Endothelial cell of umbilical vein (primary cell): Measurements from ENCODE around the gene SYNGR4. TPM values are rescaled to one million over a fixed set of nuclear protein-coding genes. Genes with fewer than 3 reads are reported as not detected.

Experiments used
- BruUV-seq: library from RNA; stranded (reverse); fragments of 400-500 nt; replicated peaks from 2 replicates; lab custom pipeline; 2021; lab: Mats Ljungman, UMichigan
- CTCF ChIA-PET: fragments of 300-600, 350-600 bp; sonication (Branson Sonifier 250); formaldehyde crosslinking; loops from one replicate; lab custom pipeline; 2021; ENCODE audit warnings: antibody characterized with exemption, inconsistent platforms; lab: Charles Lee
- POLR2A ChIA-PET: fragments of 300-600, 350-600 bp; sonication (Branson Sonifier 250); formaldehyde crosslinking; loops from one replicate; lab custom pipeline; 2021; ENCODE audit warnings: antibody characterized with exemption, inconsistent platforms; lab: Charles Lee
- DNase-seq: peaks from one replicate; pipeline ENCODE4 v3.0.0-alpha.2; 2011; ENCODE audit warnings: low read depth, low spot score
- FAIRE-seq: peaks from 2 replicates; lab custom pipeline; 2011; peaks lifted over from hg19 to GRCh38; lab: Jason Lieb, UNC
- H2AFZ ChIP-seq: 2 replicates; pipeline ENCODE4 v1.6.0; 2012; ENCODE audit warnings: low read depth, low read length, control low read depth, inconsistent platforms
- H3K27ac ChIP-seq: 2 replicates; pipeline ENCODE4 v1.5.1; 2011; ENCODE audit warnings: low read depth, mild to moderate bottlenecking, control low read depth, low read length, moderate library complexity; ENCODE audit not compliant: insufficient read depth
- H3K27me3 ChIP-seq, 2 experiments: 2 replicates each; pipeline versions ENCODE4 v1.6.0 to v1.6.1; 2011; ENCODE audit warnings: low read length in 2 of 2, mixed read lengths in 1 of 2; ENCODE audit not compliant: control insufficient read depth in 2 of 2, insufficient read depth in 2 of 2
- H3K36me3 ChIP-seq, 2 experiments: 2 replicates in 1 of 2; 3 replicates in 1 of 2; pipeline ENCODE4 v1.5.1; 2011; ENCODE audit warnings: low read length in 2 of 2, mild to moderate bottlenecking in 1 of 2, moderate library complexity in 1 of 2; ENCODE audit not compliant: control insufficient read depth in 2 of 2, insufficient read depth in 2 of 2; ENCODE audit errors: extremely low read depth in 1 of 2
- H3K4me1 ChIP-seq: 3 replicates; pipeline ENCODE4 v1.5.1; 2011; ENCODE audit warnings: mild to moderate bottlenecking, low read length; ENCODE audit not compliant: control insufficient read depth, insufficient read depth; ENCODE audit errors: extremely low read depth
- H3K4me2 ChIP-seq: 2 replicates; pipeline ENCODE4 v1.6.1; 2011; ENCODE audit warnings: low read length, control low read depth, mixed read lengths; ENCODE audit not compliant: insufficient read depth
- H3K4me3 ChIP-seq, 3 experiments: fragments of 200-600 bp in 1 of 3; sonication (generic), shearing (Covaris generic) in 1 of 3; replicated peaks in 1 of 3; 2 replicates each; pipeline ENCODE4 v1.5.1; 2011 to 2016; ENCODE audit warnings: control low read depth in 3 of 3, low read length in 3 of 3, mild to moderate bottlenecking in 2 of 3, inconsistent platforms in 1 of 3, low read depth in 1 of 3, moderate library complexity in 1 of 3; ENCODE audit not compliant: insufficient read depth in 1 of 3
- H3K79me2 ChIP-seq: 2 replicates; pipeline ENCODE4 v1.6.0; 2012; ENCODE audit warnings: low read length, inconsistent platforms; ENCODE audit not compliant: control insufficient read depth, insufficient read depth
- H3K9ac ChIP-seq: replicated peaks from 2 replicates; pipeline ENCODE3; 2011; ENCODE audit warnings: low read length, control low read depth; ENCODE audit not compliant: insufficient read depth; ENCODE audit errors: extremely low read depth
- H3K9me1 ChIP-seq: replicated peaks from 3 replicates; pipeline ENCODE4 v1.6.0; 2011; ENCODE audit warnings: mild to moderate bottlenecking, low read length; ENCODE audit not compliant: control insufficient read depth, insufficient read depth; ENCODE audit errors: extremely low read depth
- H3K9me3 ChIP-seq: replicated peaks from 2 replicates; pipeline ENCODE4 v1.5.1; 2012; ENCODE audit warnings: low read length, inconsistent platforms; ENCODE audit not compliant: control insufficient read depth, insufficient read depth
- H4K20me1 ChIP-seq: replicated peaks from 2 replicates; pipeline ENCODE3; 2011; ENCODE audit warnings: mild to moderate bottlenecking, low read length; ENCODE audit not compliant: control insufficient read depth, insufficient read depth; ENCODE audit errors: extremely low read depth
- CTCF ChIP-seq, 2 donors: IDR thresholded peaks; 1 replicate in 1 of 2; 2 replicates in 1 of 2; pipeline ENCODE4 v1.5.1; 2011; ENCODE audit warnings: low read length in 2 of 2, mild to moderate bottlenecking in 2 of 2, moderate library complexity in 2 of 2, control low read depth in 1 of 2, inconsistent platforms in 1 of 2, low read depth in 1 of 2; ENCODE audit not compliant: insufficient read depth in 1 of 2; ENCODE audit errors: extremely low read depth in 1 of 2
- EZH2 ChIP-seq: IDR thresholded peaks from 2 replicates; pipeline ENCODE4 v1.6.1; 2012; ENCODE audit warnings: borderline replicate concordance, low read depth, mild to moderate bottlenecking, moderate library complexity, low read length, inconsistent platforms; ENCODE audit not compliant: severe bottlenecking
- FOS ChIP-seq: IDR thresholded peaks from 2 replicates; pipeline ENCODE4 v1.6.1; 2011; ENCODE audit warnings: mild to moderate bottlenecking, low read length, moderate library complexity, borderline replicate concordance; ENCODE audit not compliant: insufficient read depth
- GATA2 ChIP-seq: IDR thresholded peaks from 2 replicates; pipeline ENCODE4 v1.7.0; 2011; ENCODE audit warnings: low read depth, mild to moderate bottlenecking, moderate library complexity, mixed read lengths, low read length; ENCODE audit not compliant: insufficient read length, insufficient read depth
- JUN ChIP-seq: IDR thresholded peaks from 2 replicates; pipeline ENCODE4 v1.6.1; 2011; ENCODE audit warnings: borderline replicate concordance, low read depth; ENCODE audit not compliant: insufficient read length, insufficient read depth
- MAX ChIP-seq: IDR thresholded peaks from 2 replicates; pipeline ENCODE4 v1.6.1; 2011; ENCODE audit not compliant: insufficient read depth, insufficient read length
- MYC ChIP-seq: IDR thresholded peaks from one replicate; pipeline ENCODE4 v1.6.1; 2011; ENCODE audit warnings: mild to moderate bottlenecking, low read depth, low read length
- POLR2A ChIP-seq: IDR thresholded peaks from 2 replicates; pipeline ENCODE4 v1.6.1; 2012; ENCODE audit warnings: low read depth, mild to moderate bottlenecking, control low read depth, low read length
- POLR2AphosphoS5 ChIP-seq: IDR thresholded peaks from 2 replicates; pipeline ENCODE4 v1.6.1; 2012; ENCODE audit warnings: low read depth, mild to moderate bottlenecking, control low read depth, low read length, moderate library complexity; ENCODE audit not compliant: insufficient read depth
- dilution Hi-C: fragments of 300-500 bp; cut with MboI; formaldehyde crosslinking; loops from one replicate; pipeline ENCODE4 v1.15.0; 2019; ENCODE audit warnings: low sequenced_read_pairs; ENCODE audit not compliant: extremely low pct_ligation_motif_present
- intact Hi-C: fragments of 100-400 bp; cut with micrococcal nuclease; formaldehyde crosslinking; loops from one replicate; pipeline ENCODE4 v1.10.0; 2022
- polyA plus RNA-seq, 4 experiments: library from polyadenylated mRNA; depleted of rRNA in 3 of 4; stranded (reverse) in 3 of 4; unstranded in 1 of 4; fragments of >200 nt; gene quantifications; 2 replicates each; pipeline versions ENCODE4 v1.2.1 to v1.2.3, GENCODE V29; 2011 to 2012; ENCODE audit warnings: missing spikeins in 1 of 4
- total RNA-seq: library from RNA; stranded (reverse); gene quantifications from 2 replicates; pipeline ENCODE4 v1.2.3, GENCODE V29; 2021

The SYNGR4 gene
- total and polyA plus RNA-seq, 2 donors (not counting 3 experiments of a cell fraction or from before 2014, with no cell fraction given) = not detected

- POLR2A ChIA-PET = no interaction called here
- Histone ChIP-seq H2AFZ (no peak overlapping the region), H3K27me3 (no peaks in the 10 kb centered on the region), H3K4me2 (no peak overlapping the region), H3K9me3 (no peaks in the 10 kb centered on the region), H3K9me1 (no peaks in the 10 kb centered on the region), H3K36me3 (no peaks in the 10 kb centered on the region), H3K27ac (no peak overlapping the region), H4K20me1 (no peaks in the 10 kb centered on the region), H3K9ac (no peak overlapping the region), H3K79me2 (no peaks in the 10 kb centered on the region), H3K4me3 (no peak overlapping the region), H3K4me1 (peaks cover 6% of the 10 kb centered on the region)
- dilution Hi-C loops (no loop called here), intact Hi-C loops (no loop called here)
- BruUV-seq = no TSS peak
- TF ChIP-seq CTCF (IDR thresholded peaks at IDR 0.05; ENCODE audit: extremely low read depth in 1 of 2, insufficient read depth in 1 of 2, low read depth in 1 of 2, low read length in 2 of 2) (no peak), JUN (no peak), EZH2 (no peak), MYC (no peak), POLR2AphosphoS5 (no peak), FOS (no peak), GATA2 (no peak), MAX (no peak), POLR2A (no peak)
- FAIRE-seq (no peak), DNase-seq (no peak)
- CTCF ChIA-PET = interaction anchor here (1.1 to 2.7 kb wide), 3 partner anchors 12 to 28 kb away, joined by 3 to 8 read pairs (median 6); partner anchors contain the start of gene KDELR1
Measured at GRCh38 chr19:48418317-48419064, 54.3 kb downstream of the SYNGR4 start.
